IMR-90 (cell line): Measurements from ENCODE around the gene KLHDC10. TPM values are rescaled to one million over a fixed set of nuclear protein-coding genes. Genes with fewer than 3 reads are reported as not detected.

Source experiments
- ATAC-seq: fragments of 200-7000 bp; cut with Tn5 transposase; 2 replicates; pipeline ENCODE4 v1.9.1; 2020; ENCODE audit warnings: low read depth, mild to moderate bottlenecking, moderate library complexity
- BruUV-seq: library from RNA; stranded (reverse); fragments of 400-500 nt; replicated peaks from 2 replicates; lab custom pipeline; 2021; lab: Mats Ljungman, UMichigan
- CTCF ChIA-PET: fragments of 300-600 bp; formaldehyde crosslinking; extraction: SDS; loops from one replicate; lab custom pipeline; 2021; ENCODE audit warnings: antibody characterized with exemption; lab: Yijun Ruan, JAX
- POLR2A ChIA-PET: fragments of 300-600 bp; sonication (Branson Sonifier 250); formaldehyde crosslinking; loops from one replicate; lab custom pipeline; 2022; ENCODE audit warnings: antibody characterized with exemption; ENCODE audit not compliant: unreplicated experiment; lab: Charles Lee
- DNase-seq: peaks from one replicate; pipeline ENCODE4 v3.0.0; 2013
- H2AFZ ChIP-seq: replicated peaks from 2 replicates; pipeline ENCODE3; 2013; ENCODE audit warnings: low read length, mild to moderate bottlenecking; ENCODE audit not compliant: poor library complexity
- H2AK5ac ChIP-seq: 2 replicates; pipeline ENCODE4 v1.6.1; 2013; ENCODE audit warnings: low read depth, low read length, inconsistent platforms
- H2AK9ac ChIP-seq: replicated peaks from 2 replicates; pipeline ENCODE3; 2013; ENCODE audit warnings: mild to moderate bottlenecking, low read depth, low read length, moderate library complexity; ENCODE audit not compliant: poor library complexity
- H2BK120ac ChIP-seq: 2 replicates; pipeline ENCODE4 v1.6.1; 2013; ENCODE audit warnings: low read depth, low read length, inconsistent platforms
- H2BK15ac ChIP-seq: 3 replicates; pipeline ENCODE4 v1.6.1; 2013; ENCODE audit warnings: low read depth, low read length, inconsistent platforms
- H2BK20ac ChIP-seq: 2 replicates; pipeline ENCODE4 v1.6.1; 2013; ENCODE audit warnings: low read depth, mild to moderate bottlenecking, inconsistent platforms, low read length, moderate library complexity
- H2BK5ac ChIP-seq: 2 replicates; pipeline ENCODE4 v1.6.1; 2013; ENCODE audit warnings: mild to moderate bottlenecking, low read depth, low read length, inconsistent platforms; ENCODE audit not compliant: poor library complexity, severe bottlenecking
- H3K14ac ChIP-seq: replicated peaks from 2 replicates; pipeline ENCODE4 v1.6.1; 2013; ENCODE audit warnings: low read depth, low read length, inconsistent platforms
- H3K18ac ChIP-seq: 2 replicates; pipeline ENCODE4 v1.6.1; 2013; ENCODE audit warnings: low read depth, low read length, control low read depth
- H3K23ac ChIP-seq: 2 replicates; pipeline ENCODE4 v1.6.1; 2013; ENCODE audit warnings: low read depth, low read length, inconsistent platforms
- H3K27ac ChIP-seq: 2 replicates; pipeline ENCODE4 v1.5.1; 2013; ENCODE audit warnings: mild to moderate bottlenecking, control low read depth, low read length; ENCODE audit not compliant: insufficient read depth
- H3K27me3 ChIP-seq: 2 replicates; pipeline ENCODE4 v1.6.1; 2013; ENCODE audit warnings: low read length; ENCODE audit not compliant: control insufficient read depth, insufficient read depth
- H3K36me3 ChIP-seq: 2 replicates; pipeline ENCODE4 v1.6.1; 2013; ENCODE audit warnings: low read length, mixed read lengths; ENCODE audit not compliant: control insufficient read depth, insufficient read depth
- H3K4ac ChIP-seq: 2 replicates; pipeline ENCODE4 v1.6.1; 2013; ENCODE audit warnings: low read depth, low read length, inconsistent platforms
- H3K4me1 ChIP-seq: 2 replicates; pipeline ENCODE4 v1.6.1; 2013; ENCODE audit warnings: low read length, mixed read lengths; ENCODE audit not compliant: control insufficient read depth, insufficient read depth
- H3K4me2 ChIP-seq: 2 replicates; pipeline ENCODE4 v1.6.1; 2013; ENCODE audit warnings: low read depth, mild to moderate bottlenecking, control low read depth, low read length, moderate library complexity
- H3K4me3 ChIP-seq: 2 replicates; pipeline ENCODE4 v1.5.1; 2013; ENCODE audit warnings: low read depth, mild to moderate bottlenecking, control low read depth, low read length, moderate library complexity; ENCODE audit not compliant: insufficient read depth
- H3K56ac ChIP-seq: 2 replicates; pipeline ENCODE4 v1.6.1; 2013; ENCODE audit warnings: low read length, inconsistent platforms; ENCODE audit not compliant: insufficient read depth; ENCODE audit errors: extremely low read depth
- H3K79me1 ChIP-seq, 2 experiments: 2 replicates each; pipeline ENCODE4 v1.6.1; 2013; ENCODE audit warnings: low read length in 2 of 2, inconsistent platforms in 1 of 2, low read depth in 1 of 2
- H3K9ac ChIP-seq: 2 replicates; pipeline ENCODE4 v1.6.1; 2013; ENCODE audit warnings: low read depth, low read length, control low read depth
- H3K9me1 ChIP-seq: 2 replicates; pipeline ENCODE4 v1.6.1; 2013; ENCODE audit warnings: low read length, inconsistent platforms; ENCODE audit not compliant: insufficient read depth
- H3K9me3 ChIP-seq: 2 replicates; pipeline ENCODE4 v1.6.1; 2013; ENCODE audit warnings: low read length; ENCODE audit not compliant: control insufficient read depth, insufficient read depth
- H4K20me1 ChIP-seq: 2 replicates; pipeline ENCODE4 v1.6.1; 2013; ENCODE audit warnings: low read length, inconsistent platforms; ENCODE audit not compliant: insufficient read depth
- H4K5ac ChIP-seq: 2 replicates; pipeline ENCODE4 v1.6.1; 2013; ENCODE audit warnings: mild to moderate bottlenecking, low read depth, low read length, control low read depth
- H4K8ac ChIP-seq, 2 experiments: 2 replicates each; pipeline ENCODE4 v1.6.1; 2013; ENCODE audit warnings: low read depth in 2 of 2, low read length in 2 of 2, control low read depth in 1 of 2, inconsistent platforms in 1 of 2
- H4K91ac ChIP-seq: 2 replicates; pipeline ENCODE4 v1.6.1; 2013; ENCODE audit warnings: low read depth, low read length, inconsistent platforms; ENCODE audit not compliant: insufficient read depth
- BHLHE40 ChIP-seq: fragments of 150-350 bp; IDR thresholded peaks from 2 replicates; pipeline ENCODE4 v1.6.1; 2016; ENCODE audit warnings: mild to moderate bottlenecking, low read depth, low read length
- CEBPB ChIP-seq: IDR thresholded peaks from 2 replicates; pipeline ENCODE4 v1.6.1; 2012; ENCODE audit warnings: low read depth, low read length, improper control_type of control experiment
- CHD1 ChIP-seq: IDR thresholded peaks from 2 replicates; pipeline ENCODE4 v1.6.1; 2012; ENCODE audit warnings: low read depth, low read length, improper control_type of control experiment
- CTCF ChIP-seq: conservative IDR thresholded peaks from 2 replicates; pipeline ENCODE4 v1.5.1; 2012; ENCODE audit warnings: mild to moderate bottlenecking, low read depth, low read length, improper control_type of control experiment
- FOS ChIP-seq: fragments of 150-350 bp; IDR thresholded peaks from 2 replicates; pipeline ENCODE4 v1.6.1; 2016; ENCODE audit warnings: low read depth, low read length
- MAFK ChIP-seq: IDR thresholded peaks from 2 replicates; pipeline ENCODE4 v1.6.1; 2012; ENCODE audit warnings: low read depth, low read length, improper control_type of control experiment
- MAZ ChIP-seq: IDR thresholded peaks from 2 replicates; pipeline ENCODE4 v1.6.1; 2012; ENCODE audit warnings: low read depth, mild to moderate bottlenecking, low read length, improper control_type of control experiment, moderate library complexity, borderline replicate concordance
- MXI1 ChIP-seq: IDR thresholded peaks from 2 replicates; pipeline ENCODE4 v1.6.1; 2012; ENCODE audit warnings: low read depth, mild to moderate bottlenecking, low read length, moderate library complexity, borderline replicate concordance
- NFE2L2 ChIP-seq: fragments of 150-350 bp; IDR thresholded peaks from 2 replicates; pipeline ENCODE4 v1.6.1; 2016; ENCODE audit warnings: low read depth, mild to moderate bottlenecking, low read length
- POLR2A ChIP-seq: IDR thresholded peaks from 2 replicates; pipeline ENCODE4 v1.6.1; 2012; ENCODE audit warnings: mild to moderate bottlenecking, low read depth, low read length
- RAD21 ChIP-seq: IDR thresholded peaks from 2 replicates; pipeline ENCODE4 v1.6.1; 2012; ENCODE audit warnings: low read length, improper control_type of control experiment
- RCOR1 ChIP-seq: IDR thresholded peaks from 2 replicates; pipeline ENCODE4 v1.6.1; 2012; ENCODE audit warnings: mild to moderate bottlenecking, low read length, improper control_type of control experiment; ENCODE audit not compliant: insufficient replicate concordance
- RFX5 ChIP-seq: IDR thresholded peaks from 2 replicates; pipeline ENCODE4 v1.8.0; 2012; ENCODE audit warnings: low read depth, mild to moderate bottlenecking, low read length, moderate library complexity
- SMC3 ChIP-seq: fragments of 150-350 bp; IDR thresholded peaks from 2 replicates; pipeline ENCODE4 v1.6.1; 2016; ENCODE audit warnings: low read depth, mild to moderate bottlenecking, antibody characterized with exemption, low read length, moderate library complexity
- WGBS, 2 experiments: methylation state at CpG; one replicate each; pipeline versions ENCODE4 v1.1.5 to v1.1.7; 2013; ENCODE audit warnings: missing lambda C conversion rate in 2 of 2; ENCODE audit not compliant: insufficient read length in 1 of 2; ENCODE audit errors: extremely low coverage in 2 of 2; 5-methylcytosine and 5-hydroxymethylcytosine counted together
- dilution Hi-C: fragments of 300-500 bp; cut with HindIII; formaldehyde crosslinking; loops from one replicate; pipeline ENCODE4 v1.14.3; 2018; ENCODE audit warnings: low sequenced_read_pairs; ENCODE audit not compliant: unreplicated experiment
- in situ Hi-C: fragments of 300-500 bp; cut with MboI; formaldehyde crosslinking; loops from 3 replicates; pipeline ENCODE4 v1.14.3; 2019; ENCODE audit warnings: low sequenced_read_pairs, inconsistent platforms, mixed read lengths
- intact Hi-C: fragments of 100-400 bp; cut with micrococcal nuclease; formaldehyde crosslinking; loops from 2 replicates; pipeline ENCODE4 v1.10.0; 2022
- polyA plus RNA-seq, 3 experiments: library from polyadenylated mRNA; depleted of rRNA; stranded (reverse); fragments of >200 nt; gene quantifications; 2 replicates each; pipeline ENCODE4 v1.2.3, GENCODE V29; 2012; ENCODE audit warnings: low replicate concordance in 1 of 3
- total RNA-seq: library from RNA; depleted of rRNA; stranded (reverse); fragments of >200 nt; gene quantifications from 2 replicates; pipeline ENCODE4 v1.2.3, GENCODE V29; 2012
- TF ChIP-seq, protein P1 (sequence below): fragments of 150-350 bp; IDR thresholded peaks from 2 replicates; pipeline ENCODE4 v1.6.1; 2017; ENCODE audit warnings: mild to moderate bottlenecking, antibody characterized with exemption, low read length, low read depth

Gene KLHDC10
- total and polyA plus RNA-seq, 2 of the 4 experiments (the other 2 are of a cell fraction) = 12.4 to 27.1 TPM

- Histone ChIP-seq H4K5ac (no peak overlapping the region), H3K56ac (no peak overlapping the region), H2AK9ac (no peak overlapping the region), H2BK5ac (no peak overlapping the region), H3K18ac (no peak overlapping the region), H3K4me1 (no peaks in the 10 kb centered on the region), H3K27ac (no peak overlapping the region), H3K4me2 (no peak overlapping the region), H2BK120ac (no peak overlapping the region), H4K8ac (no peak overlapping the region), H3K27me3 (no peaks in the 10 kb centered on the region), H2AK5ac (no peak overlapping the region), H3K36me3 (peaks cover 13% of the 10 kb centered on the region), H3K9me3 (peaks cover 3% of the 10 kb centered on the region; the same call in 1 of the 2 replicates), H3K23ac (no peak overlapping the region), H3K4ac (no peak overlapping the region), H2BK15ac (no peak overlapping the region), H4K20me1 (no peaks in the 10 kb centered on the region), H2BK20ac (no peak overlapping the region), H3K79me1 (no peaks in the 10 kb centered on the region), H3K9ac (no peak overlapping the region), H4K91ac (no peak overlapping the region), H3K4me3 (no peak overlapping the region), H2AFZ (no peak overlapping the region), H3K9me1 (no peaks in the 10 kb centered on the region), H3K14ac (no peak overlapping the region)
- no TSS peak for BruUV-seq
- 100% methylated on average over 1 of the region's 2 CpGs; no CpG with 5 or more reads in 1 of the 2 experiments for WGBS, 2 experiments
- dilution Hi-C loops (no loop called here), in situ Hi-C loops (no loop called here), intact Hi-C loops (no loop called here)
- CTCF ChIA-PET = interaction anchor here (0.6 kb wide), 1 partner anchor 121 kb away, joined by 9 read pairs; no protein-coding TSS in a partner anchor
- no peak for TF ChIP-seq CHD1
- TF ChIP-seq RAD21 = no peak
- no peak for TF ChIP-seq CEBPB
- no peak for TF ChIP-seq RFX5
- no peak for TF ChIP-seq SMC3
- TF ChIP-seq, protein P1, sequence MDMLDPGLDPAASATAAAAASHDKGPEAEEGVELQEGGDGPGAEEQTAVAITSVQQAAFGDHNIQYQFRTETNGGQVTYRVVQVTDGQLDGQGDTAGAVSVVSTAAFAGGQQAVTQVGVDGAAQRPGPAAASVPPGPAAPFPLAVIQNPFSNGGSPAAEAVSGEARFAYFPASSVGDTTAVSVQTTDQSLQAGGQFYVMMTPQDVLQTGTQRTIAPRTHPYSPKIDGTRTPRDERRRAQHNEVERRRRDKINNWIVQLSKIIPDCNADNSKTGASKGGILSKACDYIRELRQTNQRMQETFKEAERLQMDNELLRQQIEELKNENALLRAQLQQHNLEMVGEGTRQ = no peak
- TF ChIP-seq NFE2L2 = no peak
- TF ChIP-seq MXI1 = no peak
- no peak for TF ChIP-seq FOS
- TF ChIP-seq POLR2A = no peak
- no peak for TF ChIP-seq MAFK
- TF ChIP-seq MAZ = no peak
- TF ChIP-seq BHLHE40 = no peak
- no peak for TF ChIP-seq CTCF
- TF ChIP-seq RCOR1 = no peak
- ATAC-seq (no peak), DNase-seq (no peak)
- POLR2A ChIA-PET = no interaction called here
Measured at GRCh38 chr7:130160023-130160422, 89.7 kb downstream of the KLHDC10 start.
